HG03108 (cell line): Measurements from ENCODE around the gene CAPN15.

Experiments used
- ATAC-seq: cut with Tn5 transposase; IDR thresholded peaks from one replicate; pipeline ENCODE4 v1.9.1; 2021; ENCODE audit warnings: moderate library complexity; ENCODE audit not compliant: unreplicated experiment

CAPN15 gene

DNA sequence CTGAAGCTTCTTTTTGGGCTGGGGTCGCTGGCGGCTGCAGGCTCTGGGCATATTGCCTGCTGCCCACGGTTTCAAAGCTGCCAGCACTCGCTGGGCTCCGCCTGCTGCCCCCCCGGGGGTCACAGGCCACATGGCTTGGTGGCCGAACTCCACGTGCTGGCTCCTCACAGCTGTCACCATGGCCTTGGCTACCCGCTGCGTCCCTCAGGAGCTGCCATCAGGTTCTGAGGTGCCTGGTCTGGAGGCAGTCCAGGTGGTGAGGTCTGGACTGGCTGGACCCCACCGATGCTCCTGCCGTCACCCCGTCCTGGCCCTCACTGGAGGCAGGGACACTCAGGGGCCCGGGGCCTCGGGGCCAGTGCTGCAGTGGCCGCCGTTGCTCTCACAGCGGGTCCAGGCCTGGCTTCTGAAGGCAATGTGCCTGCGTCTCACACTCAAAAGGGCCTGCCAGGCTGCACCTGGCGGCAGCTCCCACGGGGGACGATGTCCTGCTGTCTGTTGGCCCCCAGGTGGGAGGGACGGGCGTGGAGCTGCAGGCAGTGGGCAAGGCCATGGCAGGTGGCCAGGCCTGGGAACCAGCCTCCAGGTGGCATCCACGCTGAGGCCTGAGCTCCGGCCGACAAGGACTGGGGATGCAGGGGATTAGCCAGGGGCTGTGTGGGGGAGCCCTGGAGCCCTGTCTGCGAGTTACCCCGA is 13.3 kb downstream of the CAPN15 start:
- no peak for ATAC-seq

DNA sequence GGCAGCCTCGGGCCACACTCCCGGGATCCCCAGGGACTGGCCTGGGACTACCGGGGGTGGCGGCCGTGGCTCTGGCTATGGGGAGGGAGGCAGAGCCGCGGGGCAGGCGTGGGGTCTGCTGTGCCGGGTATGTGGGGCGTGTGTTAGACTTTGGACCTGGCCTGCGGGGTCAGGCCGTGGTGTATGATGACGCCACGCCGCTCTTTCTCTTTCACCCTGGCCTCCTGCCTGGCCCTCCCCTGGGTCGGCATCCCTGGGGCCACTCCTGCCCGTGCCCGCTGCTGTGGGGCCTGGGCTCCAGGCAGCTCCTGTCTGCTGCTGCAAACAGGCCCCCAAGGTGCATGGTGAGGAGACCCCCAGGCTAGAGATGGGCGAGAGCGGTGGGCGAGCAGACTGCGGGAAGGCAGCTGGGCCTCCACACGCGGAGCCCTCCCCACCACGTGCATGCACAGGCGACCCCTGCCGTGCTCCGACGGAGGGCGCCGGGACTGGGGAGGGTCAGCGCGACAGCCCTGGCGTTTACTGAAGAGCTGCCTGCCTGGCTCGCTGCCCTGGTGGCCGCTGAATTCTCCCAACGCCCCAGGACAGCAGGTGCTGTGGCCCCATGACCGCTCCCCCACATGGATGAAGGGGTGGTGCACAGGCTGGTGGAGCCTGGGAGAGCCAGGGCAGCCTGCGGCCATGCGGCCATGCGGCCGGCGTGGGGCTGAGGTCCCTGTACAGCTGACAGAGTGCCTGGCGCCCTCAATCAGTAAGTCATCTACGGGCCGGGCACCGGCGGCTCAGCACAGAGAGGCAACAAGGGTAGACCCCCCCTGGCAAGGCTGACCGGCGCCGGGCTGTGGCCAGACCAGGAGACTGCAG is 16.0 kb downstream of the CAPN15 start:
- ATAC-seq, result no peak

DNA sequence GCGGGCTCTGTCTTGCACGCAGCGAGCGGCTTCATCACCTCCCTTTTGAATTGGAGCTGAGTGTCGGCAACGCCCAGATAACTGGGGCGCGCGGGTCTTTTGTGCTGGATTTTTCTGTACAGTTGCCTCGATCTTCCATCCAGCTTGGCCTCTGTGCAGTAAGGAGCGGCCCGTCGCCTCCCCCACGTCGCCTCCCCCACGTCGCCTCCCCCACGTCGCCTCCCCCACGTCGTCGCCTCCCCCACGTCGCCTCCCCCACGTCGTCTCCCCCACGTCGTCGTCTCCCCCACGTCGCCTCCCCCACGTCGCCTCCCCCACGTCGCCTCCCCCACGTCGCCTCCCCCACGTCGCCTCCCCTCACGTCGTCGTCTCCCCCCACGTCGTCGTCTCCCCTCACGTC is 17.0 kb downstream of the CAPN15 start:
- no peak for ATAC-seq

DNA sequence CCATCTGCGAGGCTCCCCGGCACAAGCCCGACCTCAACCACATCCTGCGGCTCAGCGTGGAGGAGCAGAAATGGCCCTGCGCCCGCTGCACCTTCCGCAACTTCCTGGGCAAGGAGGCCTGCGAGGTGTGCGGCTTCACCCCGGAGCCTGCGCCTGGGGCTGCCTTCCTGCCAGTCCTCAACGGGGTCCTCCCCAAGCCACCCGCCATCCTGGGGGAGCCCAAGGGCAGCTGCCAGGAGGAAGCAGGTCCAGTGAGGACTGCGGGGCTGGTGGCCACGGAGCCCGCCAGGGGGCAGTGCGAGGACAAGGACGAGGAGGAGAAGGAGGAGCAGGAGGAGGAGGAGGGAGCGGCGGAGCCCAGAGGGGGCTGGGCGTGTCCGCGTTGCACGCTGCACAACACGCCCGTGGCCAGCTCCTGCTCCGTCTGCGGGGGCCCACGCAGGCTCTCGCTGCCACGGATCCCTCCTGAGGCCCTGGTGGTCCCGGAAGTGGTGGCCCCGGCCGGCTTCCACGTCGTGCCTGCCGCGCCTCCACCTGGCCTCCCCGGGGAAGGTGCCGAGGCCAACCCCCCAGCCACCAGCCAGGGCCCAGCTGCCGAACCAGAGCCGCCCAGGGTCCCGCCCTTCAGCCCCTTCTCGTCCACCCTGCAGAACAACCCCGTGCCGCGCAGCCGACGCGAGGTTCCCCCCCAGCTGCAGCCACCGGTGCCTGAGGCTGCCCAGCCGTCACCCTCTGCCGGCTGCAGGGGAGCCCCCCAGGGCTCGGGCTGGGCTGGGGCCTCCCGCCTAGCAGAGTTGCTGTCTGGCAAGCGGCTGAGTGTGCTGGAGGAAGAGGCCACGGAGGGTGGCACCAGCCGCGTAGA is 19.6 kb downstream of the CAPN15 start:
- no peak for ATAC-seq

DNA sequence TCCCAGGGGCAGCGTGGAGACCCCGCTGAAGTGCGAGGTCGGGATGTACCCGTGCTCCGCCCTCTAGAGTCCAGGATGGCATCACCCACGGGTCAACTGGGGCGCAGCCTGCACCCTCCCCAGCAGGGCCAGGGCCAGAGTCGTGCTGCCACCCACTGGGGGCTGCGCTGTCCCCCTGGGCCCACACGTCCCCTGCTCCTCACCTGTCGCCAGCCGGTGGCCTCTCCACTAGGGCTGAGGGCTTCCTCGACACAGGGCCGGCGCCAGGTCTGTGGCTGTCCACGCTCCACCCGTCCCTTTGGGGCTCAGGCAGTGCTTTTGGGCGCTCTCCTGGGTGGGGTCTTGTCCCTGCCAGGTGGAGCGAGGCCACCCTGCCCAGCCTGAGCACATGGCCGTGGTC is 21.1 kb downstream of the CAPN15 start:
- no peak for ATAC-seq

DNA sequence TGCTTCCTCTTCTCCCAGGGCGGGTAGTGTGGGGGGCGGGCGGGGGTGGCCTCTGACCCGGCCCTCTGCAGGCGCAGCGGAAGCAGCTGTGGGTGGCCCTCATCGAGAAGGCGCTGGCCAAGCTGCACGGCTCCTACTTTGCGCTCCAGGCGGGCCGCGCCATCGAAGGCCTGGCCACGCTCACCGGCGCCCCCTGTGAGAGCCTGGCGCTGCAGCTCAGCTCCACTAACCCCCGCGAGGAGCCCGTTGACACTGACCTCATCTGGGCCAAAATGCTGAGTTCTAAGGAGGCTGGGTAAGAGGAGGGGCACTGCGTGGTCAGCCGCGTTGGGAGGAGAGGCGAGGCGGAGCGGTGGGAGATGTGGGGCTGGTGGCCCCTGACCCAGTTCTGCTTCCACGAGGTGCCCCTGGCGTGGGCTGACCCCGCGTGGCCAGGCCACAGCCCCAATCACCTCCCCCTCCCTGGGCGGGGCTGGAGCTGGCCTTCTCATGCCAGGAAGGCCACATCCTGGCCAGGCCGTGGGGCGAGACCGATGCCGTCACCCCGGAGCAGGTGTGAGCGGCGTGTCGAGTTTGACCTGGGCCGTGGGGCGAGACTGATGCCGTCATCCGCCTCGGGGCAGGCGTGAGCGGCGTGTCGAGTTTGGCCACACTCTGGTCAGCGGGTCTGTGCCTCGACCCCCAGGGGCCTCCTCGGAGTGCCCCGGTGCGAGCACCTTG is 22.2 kb downstream of the CAPN15 start:
- ATAC-seq, result no peak

DNA sequence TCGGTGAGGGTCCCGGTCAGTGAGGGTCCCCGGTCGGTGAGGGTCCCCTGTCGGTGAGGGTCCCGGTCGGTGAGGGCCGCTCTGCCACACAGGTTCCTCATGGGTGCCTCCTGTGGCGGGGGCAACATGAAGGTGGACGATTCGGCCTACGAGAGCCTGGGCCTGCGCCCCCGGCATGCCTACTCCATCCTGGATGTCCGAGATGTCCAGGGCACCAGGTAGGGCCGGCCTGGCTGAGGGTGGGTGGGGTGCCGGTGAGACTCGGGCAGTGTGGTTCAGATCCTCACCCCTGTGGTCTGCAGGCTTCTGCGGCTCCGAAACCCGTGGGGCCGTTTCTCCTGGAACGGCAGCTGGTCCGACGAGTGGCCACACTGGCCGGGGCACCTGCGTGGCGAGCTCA is 23.7 kb downstream of the CAPN15 start:
- ATAC-seq, result no peak

DNA sequence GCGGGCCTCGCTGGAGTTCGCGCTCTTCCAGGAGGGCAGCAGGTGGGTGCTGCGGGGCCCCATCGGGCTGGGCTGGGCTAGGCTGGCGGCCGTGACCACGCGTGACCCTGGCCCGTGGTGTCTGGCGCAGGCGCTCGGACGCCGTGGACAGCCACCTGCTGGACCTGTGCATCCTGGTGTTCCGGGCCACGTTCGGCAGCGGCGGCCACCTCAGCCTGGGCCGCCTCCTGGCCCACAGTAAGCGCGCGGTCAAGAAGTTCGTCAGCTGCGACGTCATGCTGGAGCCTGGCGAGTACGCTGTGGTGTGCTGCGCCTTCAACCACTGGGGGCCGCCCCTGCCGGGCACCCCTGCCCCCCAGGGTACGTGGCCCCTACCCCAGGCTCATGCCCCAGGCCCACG is 24.7 kb downstream of the CAPN15 start:
- no peak for ATAC-seq

DNA sequence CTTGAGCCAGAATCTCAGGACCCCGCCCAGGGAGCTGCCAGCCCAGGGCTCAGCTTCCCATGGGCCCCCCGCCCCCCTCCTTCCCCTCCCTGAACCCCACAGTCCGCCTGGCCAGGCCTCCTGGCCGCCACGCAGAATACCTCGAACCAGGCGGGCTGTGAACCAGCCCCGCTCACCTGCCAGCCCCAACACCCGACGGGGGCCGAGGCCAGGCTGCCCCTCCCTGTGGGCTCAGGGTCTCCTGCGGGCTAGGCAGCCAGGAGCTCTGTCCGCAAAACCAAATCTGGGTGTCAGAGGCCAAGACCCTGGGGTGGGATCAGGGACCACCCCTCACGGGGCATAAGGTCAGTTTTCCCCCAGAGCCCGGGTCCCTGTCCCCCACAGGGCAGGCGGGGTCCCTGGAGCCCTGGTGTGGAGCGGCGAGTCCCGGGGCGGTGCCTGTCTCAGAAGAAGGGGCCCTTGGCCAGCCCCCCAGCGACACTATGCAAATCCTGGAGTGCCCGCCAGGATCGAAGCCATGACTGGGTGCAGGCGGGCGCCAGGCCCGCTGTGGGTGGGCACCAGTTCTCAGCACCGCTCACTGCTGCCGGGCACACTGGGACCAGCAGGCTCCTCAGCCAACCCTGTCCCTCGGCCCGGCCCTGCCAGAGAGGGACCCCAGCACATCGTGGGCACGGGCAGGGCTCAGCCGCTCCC is 26.2 kb downstream of the CAPN15 start:
- ATAC-seq, result no peak

DNA sequence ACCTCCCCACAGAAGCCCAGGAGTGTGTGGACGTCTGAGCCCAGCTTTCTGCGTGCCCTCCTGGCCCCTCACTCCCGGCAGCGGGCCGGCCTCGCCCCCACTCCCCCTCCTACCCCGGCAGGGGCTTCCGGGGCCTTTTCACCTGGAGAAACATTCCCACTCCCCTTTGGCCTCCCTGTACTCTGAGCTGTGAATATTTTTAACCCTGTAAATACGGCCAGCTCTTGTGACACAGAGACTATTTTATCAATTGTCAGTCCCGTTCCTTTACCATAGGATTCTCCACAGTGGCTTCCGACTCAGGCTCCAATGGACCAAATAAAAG is 26.7 kb downstream of the CAPN15 start:
- ATAC-seq, result no peak

DNA sequence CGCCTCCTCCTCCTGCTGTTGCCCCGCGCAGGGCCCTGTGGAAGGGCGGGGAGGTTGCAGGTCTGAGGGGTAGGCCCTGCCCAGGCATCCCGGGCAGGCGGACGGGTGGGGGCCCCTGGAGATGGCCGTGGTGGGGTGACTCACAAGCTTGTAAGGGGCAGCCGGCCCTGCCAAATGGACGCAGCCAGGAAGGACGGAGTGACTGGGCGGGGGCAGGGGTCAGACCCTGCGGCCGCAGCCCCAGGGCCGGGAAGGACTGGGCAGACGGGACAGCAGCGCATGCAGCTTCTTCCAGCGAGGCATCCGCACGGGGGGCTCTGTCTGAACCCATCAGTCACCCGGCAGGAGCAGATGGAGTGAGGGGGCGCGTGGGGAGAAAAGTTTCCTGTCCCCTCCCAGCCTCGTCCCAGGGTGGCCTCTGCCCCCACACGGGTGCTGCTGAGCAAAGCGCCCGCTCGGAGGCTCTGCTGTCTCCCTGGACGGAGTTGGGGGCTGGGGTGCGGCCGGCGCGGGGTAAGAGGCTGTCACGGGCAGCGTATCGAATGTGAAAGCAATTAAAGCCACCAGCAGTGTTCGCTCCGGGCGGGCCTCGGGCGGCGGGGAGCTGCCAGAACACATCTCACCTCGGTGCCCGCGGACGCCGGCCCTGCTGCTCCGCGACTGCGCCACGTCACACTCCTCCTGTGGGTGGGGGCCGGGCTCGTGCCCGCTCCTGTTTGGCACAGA is 27.3 kb downstream of the CAPN15 start:
- ATAC-seq, result no peak

DNA sequence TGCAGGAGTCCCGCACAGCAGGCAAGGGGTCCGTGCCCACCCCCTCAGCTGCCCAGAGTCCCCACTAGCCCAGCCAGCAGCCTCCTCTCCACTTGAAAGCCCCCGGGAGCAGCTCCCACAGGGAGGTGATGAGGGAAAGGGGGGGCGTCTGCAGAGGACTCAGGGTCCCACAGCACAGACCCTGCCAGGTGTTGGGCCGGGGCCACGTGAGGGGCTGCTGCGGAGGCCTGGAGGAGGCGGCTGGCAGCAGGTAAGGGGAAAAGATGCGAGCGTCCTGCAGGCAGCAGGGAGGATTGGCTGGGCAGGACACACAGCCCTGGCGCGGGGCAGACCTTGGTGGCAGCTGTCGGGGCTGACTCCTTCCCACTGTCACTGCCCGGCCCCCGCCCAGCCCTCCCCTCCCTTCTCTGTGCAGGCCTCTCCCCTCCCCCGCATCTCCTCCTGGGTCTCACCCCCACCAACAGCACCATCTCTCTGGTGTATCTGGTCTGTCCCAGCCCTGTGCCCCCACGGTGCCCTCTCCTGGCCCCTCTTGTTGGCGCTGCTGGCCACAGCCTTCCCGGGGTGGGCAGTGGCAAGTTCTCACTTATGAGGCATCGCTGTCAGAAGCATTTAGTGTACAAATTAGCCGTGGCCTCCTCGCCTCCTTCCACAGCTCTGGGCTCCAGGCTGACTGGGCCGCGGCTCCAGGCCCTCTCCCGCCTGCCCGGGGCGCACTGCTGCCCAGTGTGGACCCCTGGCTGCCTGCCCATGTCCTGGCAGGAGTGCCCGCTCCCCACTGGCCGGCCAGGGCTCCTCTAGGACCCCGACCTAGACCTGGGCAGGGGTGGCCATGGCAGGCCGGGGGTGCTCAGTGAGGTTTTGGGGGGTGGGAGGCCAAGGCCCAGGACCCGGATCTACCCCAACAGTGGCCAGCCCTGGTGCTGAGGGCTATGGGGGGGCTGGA is 28.3 kb downstream of the CAPN15 start:
- no peak for ATAC-seq

DNA sequence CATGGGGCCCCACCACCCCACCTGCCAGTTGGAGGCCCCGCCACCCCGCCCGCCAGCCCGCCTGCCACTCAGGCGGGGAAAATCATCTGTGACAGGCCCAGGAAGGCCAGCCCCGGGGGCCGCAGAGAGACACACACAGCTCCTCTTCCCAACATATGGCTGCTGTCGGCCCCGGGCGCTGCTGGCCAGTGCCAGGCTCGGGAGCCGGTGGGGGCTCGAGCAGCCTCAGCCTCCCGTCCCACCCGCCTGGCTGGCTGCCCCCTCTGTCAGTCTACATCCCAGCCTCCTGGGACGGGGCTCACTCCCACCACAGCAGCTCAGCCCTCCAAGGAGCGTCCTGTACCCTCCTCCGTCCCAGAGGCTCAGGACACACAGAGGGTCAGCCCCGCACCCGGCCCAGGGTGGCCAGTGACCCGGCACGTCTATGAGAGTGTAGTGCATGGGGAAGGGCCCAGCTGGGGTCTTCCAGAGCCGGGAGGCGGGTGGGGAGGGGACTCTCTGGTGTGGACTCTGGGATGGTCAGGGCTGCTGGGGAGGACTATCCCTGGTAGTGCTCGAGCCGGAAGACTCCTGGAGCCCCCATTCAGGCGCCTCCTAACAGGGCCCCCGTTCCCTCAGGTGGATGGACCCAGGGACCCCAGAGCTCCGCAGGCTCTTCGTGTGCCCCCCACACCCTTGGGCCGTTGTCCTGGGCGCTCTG is 29.1 kb downstream of the CAPN15 start:
- ATAC-seq, result no peak

DNA sequence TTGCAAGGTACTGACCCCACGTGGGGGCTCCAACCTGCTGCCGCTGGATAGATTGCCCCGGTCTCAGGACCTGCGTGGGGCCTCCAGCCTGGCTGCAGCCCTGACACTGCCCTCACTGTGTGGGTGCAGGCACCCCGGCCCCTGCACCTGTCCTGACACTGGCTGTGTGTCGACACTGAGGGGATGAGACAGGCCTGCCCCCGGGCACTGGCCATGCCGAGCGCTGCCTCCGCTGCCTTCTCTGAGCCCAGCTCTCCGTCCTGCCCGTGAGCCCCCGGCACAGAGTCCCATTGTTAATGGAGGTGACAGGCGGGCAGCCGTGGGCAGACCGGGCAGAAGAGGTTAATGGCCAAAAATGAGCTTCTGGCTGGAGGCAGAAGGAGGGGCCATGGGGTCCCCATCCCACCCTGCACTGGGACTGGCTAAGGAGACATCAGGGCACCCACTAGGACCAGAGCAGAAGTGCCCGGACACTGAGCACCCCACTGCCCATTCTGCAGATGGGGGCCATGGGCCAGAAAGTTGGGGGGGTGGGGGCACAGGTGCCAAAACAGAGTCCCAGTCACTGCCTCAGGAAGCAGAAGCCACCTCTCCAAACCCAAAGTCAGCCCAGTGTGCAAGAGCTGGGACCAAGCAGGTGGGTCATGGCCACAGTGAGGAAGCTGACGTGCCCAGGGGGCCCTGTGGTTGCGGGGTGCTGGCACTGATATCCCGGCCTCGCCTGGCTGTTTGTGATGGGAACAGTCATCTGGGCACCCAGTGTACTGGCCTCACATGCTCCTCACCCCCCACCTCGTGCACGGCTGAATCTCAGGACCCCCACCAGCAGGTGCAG is 30.2 kb downstream of the CAPN15 start:
- ATAC-seq, result no peak

DNA sequence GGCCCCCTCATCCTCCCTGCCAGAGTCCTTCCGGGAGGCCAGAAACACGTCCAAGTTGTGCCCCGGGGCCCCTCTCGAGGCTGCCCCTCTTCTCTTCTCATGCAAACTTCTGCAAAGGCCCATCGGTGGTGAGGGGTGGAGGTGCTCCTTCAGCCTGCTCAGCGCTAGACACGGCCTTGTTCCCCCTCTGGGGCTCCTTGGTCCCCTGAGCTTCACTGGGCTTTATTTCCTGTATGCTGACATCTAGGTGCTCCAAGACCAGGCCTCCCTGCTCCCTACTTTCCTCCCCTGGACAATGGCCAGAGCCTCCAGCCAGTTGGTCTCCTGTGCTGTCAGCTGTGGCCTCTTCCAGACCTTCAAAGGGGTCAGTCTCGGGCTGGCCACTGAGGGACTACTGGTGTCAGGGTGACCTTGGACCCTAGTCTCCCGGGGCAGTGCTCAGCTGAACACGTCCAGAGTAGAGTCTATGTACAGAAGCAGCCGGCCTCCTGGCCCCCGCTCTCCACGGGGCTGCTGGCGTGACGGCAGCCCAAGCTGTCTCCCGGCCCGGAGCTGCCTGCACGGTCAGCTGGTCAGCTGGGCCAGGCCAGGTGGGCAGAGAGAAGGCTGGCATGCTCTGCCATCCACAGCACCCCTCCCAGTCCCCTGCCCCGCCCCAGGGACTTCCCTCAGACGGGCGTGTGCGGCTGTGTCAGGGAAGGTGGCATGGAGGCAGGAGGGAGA is 30.9 kb downstream of the CAPN15 start:
- no peak for ATAC-seq

DNA sequence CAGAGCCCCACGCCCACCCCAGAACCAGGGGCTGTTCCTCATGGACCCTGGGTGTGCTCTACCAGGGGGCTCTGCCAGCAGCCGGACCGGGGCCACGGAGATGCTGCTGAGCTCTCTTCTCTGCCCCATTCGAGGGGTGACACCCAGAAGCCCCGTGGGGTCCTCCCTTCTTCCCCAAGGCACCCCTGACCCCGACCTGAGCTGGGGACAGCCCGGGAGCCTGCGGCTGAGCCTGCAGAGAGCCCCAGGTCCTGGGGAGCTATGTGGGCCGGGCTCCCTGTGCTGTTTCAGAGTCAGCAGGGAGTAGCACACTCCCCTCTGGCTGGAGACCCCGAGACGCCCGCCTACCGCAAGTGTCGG is 31.5 kb downstream of the CAPN15 start:
- ATAC-seq, result no peak
